SU-DHL-6 (cell line): ENCODE results near the gene FKBP10.

ENCODE experiments used
- CTCF ChIP-seq: fragments of 200-600 bp; sonication (generic); IDR thresholded peaks from one replicate; pipeline ENCODE4 v1.5.1; 2017; ENCODE audit warnings: antibody characterized with exemption, mild to moderate bottlenecking, low read length, moderate library complexity; ENCODE audit not compliant: insufficient read depth, poor library complexity, severe bottlenecking
- EZH2phosphoT487 ChIP-seq: fragments of 200-600 bp; sonication (generic), shearing (Covaris generic); conservative IDR thresholded peaks from 2 replicates; pipeline ENCODE4 v1.6.1; 2018; ENCODE audit warnings: mild to moderate bottlenecking, antibody characterized with exemption, low read length, moderate library complexity, mixed read lengths

GRCh38 chr17:41836550-41837196 is 23.9 kb downstream of the FKBP10 start:
- TF ChIP-seq EZH2phosphoT487 (no peak), CTCF (no peak)
